GM19240 (cell line): ENCODE measurements around the gene PSEN2.
"Not testable (repeated sequence)": the region's sequence is repeated elsewhere in the genome, so short reads cannot be mapped to it uniquely, and the experiment has no call there.

ENCODE experiments used
- DNase-seq: peaks from one replicate; pipeline ENCODE4 v3.0.0; 2011; ENCODE audit warnings: low spot score; ENCODE audit not compliant: insufficient read length

The PSEN2 gene

DNA sequence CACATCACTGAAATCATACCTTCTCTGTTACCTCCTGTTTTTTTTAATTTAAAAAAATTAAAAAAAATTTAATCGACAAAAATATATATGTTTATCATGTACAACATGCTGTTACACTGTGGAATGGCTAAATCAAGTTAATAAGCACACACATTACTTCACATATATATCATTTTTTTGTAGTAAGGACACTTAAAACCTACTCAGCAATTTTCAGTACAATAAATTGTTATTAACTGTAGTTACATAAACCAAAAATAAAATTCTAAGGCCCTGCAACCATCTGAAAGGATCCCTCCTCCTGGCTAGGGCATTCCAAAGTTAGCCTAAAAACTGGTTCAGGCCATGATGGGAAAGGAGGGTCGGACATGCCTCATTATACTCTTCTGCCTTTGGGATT, 46.1 kb downstream of the PSEN2 start:
- no peak for DNase-seq

DNA sequence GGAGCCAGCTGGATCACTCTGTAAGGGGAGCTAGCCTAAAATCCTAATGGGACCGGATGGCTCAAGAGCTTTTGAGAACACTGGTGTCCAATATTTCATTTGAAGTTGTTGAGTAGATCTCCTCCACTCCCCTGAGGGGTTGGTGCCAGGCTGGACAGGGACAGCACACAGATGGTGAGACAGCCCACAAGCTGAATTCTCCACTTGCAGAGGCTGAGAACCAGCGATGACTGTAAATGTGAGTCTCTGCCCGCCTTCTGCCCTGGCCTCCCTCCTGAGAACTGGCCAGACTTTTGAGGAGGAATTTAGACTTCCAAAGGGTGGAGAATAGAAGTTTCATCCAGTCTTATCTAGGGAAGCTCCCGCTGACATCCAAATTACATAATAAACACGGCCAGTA, 49.2 kb downstream of the PSEN2 start:
- DNase-seq, result no peak

DNA sequence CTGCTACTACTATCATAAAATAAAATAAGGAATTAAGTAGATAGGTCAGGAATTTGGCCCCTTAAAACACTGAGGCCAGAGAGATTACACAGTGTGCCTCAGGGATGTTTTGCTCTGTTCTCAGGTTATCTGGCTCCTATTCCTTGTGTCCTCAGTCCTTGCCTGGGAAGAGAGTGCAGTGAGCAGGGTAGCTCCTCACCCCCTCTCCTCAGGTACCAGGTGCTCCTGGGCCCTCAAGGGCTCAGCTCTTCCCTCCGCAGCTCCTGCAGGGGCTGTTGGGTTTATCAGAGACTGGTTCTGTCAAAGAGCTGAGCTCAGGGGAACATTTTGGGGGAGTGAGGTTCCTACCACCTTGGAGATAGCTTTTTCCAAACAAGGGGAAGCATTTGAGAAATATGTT, 49.6 kb downstream of the PSEN2 start:
- no peak for DNase-seq

DNA sequence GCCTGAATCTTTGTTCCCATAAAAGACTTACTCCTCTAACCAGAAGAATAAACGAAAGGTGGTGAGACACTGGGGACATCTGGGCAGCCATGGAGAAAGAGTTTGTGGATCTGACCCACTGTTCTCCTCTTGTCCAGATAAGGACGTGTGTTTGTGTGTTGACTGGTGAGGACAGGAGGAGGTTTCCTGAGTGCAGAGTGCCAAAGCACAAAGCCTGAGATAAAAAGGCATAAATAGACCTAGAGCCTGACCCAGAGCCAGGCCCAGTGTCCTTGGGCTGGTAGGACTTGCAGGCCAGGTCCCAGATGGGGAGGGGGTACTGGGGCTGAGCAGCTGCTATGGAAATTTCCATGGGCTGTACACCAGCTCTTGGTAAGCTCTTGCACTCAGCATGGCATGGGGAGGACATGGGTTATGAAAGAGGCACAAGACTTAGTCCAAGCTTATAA, 50.1 kb downstream of the PSEN2 start:
- no peak for DNase-seq

DNA sequence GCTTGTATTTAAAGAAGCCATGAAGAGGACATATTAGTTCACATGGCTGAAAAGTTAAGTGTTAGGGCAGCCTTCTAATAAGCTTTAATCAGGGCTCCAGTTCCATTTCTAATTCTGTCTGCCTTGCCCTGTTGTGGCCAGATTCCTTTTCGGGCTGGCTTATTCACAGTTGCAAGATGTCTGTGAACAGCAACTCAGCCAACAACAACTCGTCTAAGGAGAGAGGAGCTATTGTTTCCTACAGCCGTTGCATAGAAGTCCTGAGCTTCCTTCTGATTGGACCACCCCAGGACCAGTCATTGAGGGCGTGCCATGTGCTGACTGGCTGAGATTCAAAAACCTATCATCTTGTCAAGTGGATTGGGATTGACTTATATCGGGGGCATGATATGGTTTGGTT, 51.1 kb downstream of the PSEN2 start:
- no peak for DNase-seq

DNA sequence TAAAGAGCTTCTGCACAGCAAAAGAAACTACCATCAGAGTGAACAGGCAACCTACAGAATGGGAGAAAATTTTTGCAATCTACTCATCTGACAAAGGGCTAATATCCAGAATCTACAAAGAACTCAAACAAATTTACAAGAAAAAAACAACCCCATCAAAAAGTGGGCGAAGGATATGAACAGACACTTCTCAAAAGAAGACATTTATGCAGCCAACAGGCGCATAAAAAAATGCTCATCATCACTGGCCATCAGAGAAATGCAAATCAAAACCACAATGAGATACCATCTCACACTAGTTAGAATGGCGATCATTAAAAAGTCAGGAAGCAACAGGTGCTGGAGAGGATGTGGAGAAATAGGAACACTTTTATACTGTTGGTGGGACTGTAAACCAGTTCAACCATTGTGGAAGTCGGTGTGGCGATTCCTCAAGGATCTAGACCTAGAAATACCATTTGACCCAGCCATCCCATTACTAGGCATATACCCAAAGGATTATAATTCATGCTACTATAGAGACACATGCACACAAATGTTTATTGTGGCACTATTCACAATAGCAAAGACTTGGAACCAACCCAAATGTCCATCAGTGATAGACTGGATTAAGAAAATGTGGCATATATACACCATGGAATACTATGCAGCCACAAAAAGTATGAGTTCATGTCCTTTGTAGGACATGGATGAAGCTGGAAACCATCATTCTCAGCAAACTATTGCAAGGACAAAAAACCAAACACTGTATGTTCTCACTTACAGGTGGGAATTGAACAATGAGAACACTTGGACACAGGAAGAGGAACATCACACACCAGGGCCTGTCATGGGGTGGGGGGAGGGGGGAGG, 59.1 kb downstream of the PSEN2 start:
- not testable (repeated sequence) for DNase-seq

DNA sequence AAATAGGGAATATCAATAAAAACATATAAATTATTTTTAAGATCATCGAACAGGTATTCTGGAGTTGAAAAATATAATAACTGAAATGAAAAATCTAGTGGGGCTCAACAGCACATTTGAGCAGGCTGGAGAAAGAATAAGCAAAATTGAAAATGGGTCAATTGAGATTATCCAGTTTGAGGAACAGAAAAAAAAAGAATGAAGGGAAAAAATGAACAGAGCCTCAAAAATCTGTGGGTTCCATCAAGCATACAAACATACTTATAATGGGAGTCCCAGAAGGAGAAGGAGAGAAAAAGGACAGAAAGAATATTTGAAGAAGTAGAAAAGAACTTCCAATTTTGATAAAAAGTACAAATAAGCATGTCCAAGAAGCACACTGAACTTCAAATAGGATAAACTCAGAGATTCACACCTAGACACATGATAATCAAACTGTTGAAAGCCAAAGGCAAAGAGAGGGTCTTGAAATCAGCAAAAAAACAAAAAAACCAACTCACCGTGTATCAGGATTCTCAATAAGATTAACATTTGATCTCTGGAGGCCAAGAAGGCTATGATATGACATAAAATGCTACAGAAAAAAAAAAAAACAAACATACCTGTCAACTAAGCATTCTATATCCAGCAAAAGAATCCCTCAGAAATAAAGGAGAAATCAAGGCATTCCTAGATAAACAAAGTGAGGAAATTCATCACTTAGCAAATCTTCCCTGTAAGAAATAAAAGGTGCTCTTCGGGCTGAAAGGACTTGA, 64.2 kb downstream of the PSEN2 start:
- no peak for DNase-seq

DNA sequence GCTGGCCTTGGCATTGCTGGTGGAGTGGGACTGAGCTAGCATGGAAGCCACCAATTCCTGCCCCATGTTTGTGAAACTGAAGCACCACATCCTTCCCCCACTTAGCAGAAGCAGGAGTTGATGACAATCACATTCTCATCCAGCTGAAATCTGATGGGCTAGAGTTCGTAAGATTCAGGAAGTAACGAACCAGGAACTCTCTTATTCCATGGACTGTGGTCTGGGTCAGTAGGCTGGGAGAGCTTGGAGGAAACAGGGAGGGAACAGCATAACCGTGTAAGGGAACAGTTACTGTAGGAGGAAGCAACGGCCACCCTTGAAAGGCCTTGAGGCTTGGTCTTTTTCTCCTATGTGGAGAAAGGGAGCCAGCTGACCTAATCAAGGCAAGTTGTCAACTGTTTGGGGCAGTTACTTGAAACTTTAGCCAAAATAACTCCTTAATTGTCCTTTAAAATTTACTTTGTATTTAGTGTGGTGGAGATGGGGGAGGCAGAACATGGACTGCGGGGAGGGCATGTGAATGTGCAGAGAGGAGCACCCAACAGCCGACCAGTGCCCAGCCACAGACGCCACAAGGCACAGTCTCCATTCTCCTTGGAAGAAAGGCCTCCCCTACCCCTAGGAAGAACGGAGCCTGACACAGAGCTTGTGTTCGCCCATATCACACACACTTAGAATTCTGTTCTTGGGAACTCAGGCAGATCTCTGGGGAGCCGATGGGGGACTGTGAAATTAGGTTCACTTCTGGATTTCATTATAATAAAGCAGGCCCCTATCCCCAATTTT, 67.7 kb downstream of the PSEN2 start:
- no peak for DNase-seq

DNA sequence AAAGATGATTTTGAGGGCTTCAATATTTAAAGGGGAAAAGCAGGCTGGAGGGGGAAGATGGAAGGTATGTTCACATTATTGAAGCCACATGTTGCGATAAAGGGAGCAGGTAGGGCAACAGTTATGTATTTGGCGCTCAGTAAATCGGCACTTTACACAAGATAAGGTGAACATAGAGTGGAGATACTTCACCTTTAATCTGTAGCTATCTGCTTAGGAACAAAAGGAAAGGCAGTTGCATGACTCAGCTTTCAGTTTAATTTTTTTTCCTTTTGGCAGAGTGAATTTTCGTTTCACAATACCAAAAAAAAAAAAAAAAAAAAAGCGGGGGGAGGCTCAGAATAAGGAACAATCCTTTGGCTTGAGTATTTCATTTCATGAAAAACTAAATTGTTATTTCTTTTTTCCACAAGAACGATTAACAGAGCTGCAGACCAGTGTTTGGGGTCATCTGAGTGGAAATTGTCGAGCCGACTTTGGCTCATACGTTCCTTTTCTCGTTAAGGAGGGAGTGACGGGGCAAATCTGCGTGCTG, 68.6 kb downstream of the PSEN2 start:
- DNase-seq, result no peak

DNA sequence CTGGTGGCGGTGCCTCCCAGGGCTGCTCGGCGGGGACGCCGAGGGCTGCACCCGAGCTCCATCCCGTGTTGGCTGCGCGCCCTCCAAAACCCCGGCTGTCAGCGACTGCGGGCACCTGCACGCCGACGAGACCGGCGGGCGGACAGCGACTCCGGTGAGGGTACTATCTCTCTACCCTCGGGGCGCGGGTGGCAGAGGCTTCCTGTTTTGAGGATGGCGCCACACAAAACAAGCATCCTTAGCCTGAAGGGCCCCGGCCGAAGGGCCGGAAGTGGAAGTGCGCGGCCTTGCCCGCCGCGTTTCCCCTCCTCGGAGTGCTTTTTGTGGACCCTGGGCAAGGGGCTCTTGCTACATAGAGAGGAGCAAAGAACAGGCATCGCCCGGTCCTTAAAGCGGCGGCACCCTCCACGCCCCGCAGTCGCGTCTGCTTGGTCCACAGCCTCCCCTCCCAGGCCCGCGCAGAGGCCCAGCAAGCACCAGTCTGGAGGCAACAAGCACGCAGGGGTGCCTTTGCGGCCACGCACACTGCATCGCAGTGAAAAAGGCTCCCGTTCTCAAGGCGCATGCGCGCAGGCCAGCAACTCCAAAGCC, 69.1 kb downstream of the PSEN2 start:
- DNase-seq, result no peak

DNA sequence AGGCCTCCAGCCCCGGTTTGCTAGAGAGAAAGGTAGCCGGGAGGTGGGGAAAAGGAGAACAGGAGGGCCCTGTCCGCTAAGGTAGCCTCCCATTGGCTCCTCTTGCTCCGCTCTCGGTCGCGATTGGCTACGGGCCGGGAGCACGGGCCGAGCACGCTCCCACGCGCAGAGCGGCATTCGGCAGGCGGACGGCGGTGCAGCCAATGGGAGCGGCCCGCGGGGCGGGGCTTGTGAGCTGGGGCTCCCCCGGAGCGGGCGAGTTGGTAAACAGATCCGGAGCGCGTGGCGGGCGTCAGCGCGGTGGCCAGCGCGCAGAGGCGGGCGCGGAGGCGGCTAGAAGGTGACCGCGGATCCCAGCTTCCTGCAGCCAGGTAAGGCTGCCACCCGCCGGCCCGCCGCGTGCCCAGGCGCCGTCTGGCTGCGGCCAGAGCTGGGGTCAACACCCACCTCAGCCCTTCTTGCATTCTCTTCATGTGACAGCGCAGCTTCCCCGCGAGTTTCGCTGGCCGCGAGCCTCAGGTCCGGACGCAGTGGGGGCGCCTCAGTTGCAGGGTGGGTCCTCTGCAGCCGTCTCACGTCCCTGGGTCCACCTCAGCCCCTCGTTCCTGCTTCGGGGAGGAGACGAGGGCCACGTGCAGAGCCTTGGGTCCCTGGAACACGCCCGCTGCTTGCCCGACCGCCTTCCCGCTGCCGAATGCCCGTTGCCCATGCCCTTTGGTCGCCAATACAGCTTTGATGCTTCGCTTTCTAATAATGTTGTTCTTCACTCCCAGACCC, 69.8 kb downstream of the PSEN2 start, which contains the start of gene COQ8A:
Gene COQ8A (plus strand): TSS at position 266 of the 777 bp plus-strand sequence. CDS start 21,092 bp downstream, outside the sequence.
- DNase-seq, result peak; percentile 92

DNA sequence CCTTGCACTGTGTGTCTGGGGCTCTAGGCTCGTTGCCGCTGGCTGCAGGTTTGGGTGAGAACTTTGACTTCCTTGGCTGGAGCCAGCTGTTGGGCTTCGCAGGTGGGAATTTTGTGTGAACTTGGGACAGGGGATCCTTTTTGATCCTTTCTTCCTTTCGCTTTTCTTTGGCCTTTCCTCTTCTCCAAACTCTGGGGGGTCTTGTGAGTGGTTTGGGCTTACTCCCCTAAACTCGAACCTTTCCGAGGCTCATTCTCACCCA, 70.3 kb downstream of the PSEN2 start:
- no peak for DNase-seq

DNA sequence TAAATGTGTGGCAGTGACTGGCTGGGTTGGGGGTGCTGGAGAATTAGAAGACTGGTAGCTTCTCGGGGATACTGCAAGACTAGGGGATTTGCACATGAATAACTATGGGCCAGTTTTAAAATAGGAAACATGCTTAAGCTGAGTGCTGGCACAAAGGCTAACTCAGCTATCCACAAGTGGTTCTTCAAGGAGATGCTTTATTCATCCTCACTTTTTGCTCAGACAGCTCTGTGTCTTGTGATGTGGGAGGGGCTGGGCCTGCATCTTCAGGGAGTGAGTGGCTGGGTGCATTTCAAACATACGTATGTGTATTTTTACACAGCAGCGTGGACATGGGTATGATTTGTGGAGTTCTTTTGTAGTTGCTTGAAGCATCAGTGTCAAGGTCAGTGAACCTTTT, 72.0 kb downstream of the PSEN2 start:
- no peak for DNase-seq

DNA sequence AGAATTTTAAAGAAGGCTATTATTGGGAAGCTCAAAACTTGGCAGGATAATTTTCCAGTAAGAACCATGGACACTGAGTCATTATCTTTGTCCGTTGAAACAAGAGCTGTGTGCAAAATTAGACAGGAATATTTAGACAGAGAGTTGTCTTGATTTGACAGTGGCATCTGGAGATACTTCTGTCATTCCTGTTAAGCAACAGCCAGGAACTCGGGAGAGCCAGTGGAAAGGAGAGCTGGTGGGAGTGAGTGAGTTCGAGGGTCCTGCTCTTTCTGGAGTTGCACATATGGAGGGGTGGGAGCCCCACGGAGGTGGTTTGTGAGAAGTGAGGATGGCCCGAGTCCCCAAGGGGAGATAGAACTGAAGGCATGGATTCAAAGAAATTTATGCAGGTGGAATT, 72.7 kb downstream of the PSEN2 start:
- no peak for DNase-seq

DNA sequence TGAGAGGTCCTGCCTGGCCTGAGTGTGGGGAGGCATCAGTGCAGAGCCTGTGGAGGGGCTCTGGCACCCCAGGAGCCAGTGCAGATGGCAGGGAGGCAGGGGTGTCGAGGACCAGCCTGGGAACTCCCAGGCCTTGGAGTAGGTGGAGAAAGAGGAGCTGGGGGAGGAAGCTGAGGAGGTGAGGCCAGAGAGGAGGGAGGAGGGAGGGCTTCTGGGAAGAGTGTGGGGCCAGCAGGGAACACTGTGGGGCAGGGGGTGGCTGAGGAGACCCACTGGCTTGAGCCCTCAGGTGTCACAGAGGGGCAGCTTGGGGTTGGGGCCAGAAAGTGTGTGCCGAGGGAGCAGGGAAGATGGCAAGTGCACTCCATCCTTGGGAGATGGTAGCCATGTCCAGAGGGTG, 73.5 kb downstream of the PSEN2 start:
- no peak for DNase-seq

DNA sequence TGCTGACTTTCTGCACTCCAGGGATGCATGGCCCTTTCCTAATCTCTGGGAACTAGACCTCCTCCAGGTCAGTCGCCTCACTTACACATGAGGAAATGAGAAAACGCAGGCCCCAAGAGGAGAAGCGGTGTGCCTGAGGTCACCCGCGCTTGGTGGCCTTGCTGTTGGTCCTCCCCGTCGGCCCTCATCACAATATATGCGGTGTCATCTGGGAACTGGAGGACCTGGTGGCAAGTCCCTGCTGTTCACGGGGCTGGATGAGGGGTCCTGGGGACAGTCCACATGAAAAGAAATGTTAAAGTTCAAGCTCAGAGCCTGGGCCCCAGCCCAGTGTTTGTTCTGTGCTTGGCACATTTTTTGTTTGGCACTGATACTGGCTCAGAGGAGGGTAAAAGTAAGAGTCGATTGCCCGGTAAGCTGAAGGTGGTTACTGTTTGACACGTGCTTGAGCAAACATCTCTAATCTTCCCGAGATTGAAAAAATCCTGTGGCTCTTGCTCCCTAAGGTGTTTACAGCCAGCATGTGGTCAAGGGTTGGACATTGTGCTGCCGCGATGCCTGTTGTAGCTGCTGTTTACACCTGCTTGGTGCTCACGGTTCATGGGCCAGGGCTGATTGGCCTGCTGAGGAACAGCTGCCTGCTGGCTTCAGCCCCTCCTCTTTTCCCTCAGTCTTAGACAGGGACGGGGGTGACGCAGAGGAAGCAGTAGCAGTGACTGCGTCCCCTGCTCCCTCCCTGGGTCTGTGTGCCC, 74.9 kb downstream of the PSEN2 start:
- no peak for DNase-seq
